Calu3 (cell line): ENCODE measurements around the gene ELOB. TPM values are rescaled to one million over a fixed set of nuclear protein-coding genes. Genes with fewer than 3 reads are reported as not detected.
A peak's percentile ranks its signal among the peaks of the same experiment; 100 is the strongest.

Experiments
- BruUV-seq: library from RNA; stranded (reverse); fragments of 400-500 nt; replicated peaks from 2 replicates; lab custom pipeline; 2021; lab: Mats Ljungman, UMichigan
- CTCF ChIA-PET: fragments of 300-600 bp; sonication (Branson Sonifier 250); formaldehyde crosslinking; loops from one replicate; lab custom pipeline; 2022; ENCODE audit warnings: antibody characterized with exemption; lab: Charles Lee
- DNase-seq: peaks from one replicate; pipeline ENCODE4 v3.0.0; 2022
- H3K27ac Mint-ChIP-seq: one replicate; pipeline ENCODE4 v1.8.0; 2022; ENCODE audit warnings: mixed read lengths; ENCODE audit not compliant: unreplicated experiment
- H3K27me3 Mint-ChIP-seq: one replicate; pipeline ENCODE4 v1.8.0; 2022; ENCODE audit warnings: mixed read lengths; ENCODE audit not compliant: unreplicated experiment
- H3K36me3 Mint-ChIP-seq: one replicate; pipeline ENCODE4 v1.8.0; 2022; ENCODE audit warnings: mild to moderate bottlenecking, moderate library complexity, mixed read lengths; ENCODE audit not compliant: insufficient read depth, unreplicated experiment
- H3K4me1 Mint-ChIP-seq: one replicate; pipeline ENCODE4 v1.8.0; 2022; ENCODE audit warnings: mild to moderate bottlenecking, low read depth, mixed read lengths; ENCODE audit not compliant: unreplicated experiment
- H3K4me3 Mint-ChIP-seq: one replicate; pipeline ENCODE4 v1.8.0; 2022; ENCODE audit warnings: mild to moderate bottlenecking, low read depth, moderate library complexity, mixed read lengths; ENCODE audit not compliant: unreplicated experiment
- H3K9me3 Mint-ChIP-seq: one replicate; pipeline ENCODE4 v1.8.0; 2022; ENCODE audit warnings: low read depth, mixed read lengths; ENCODE audit not compliant: unreplicated experiment
- intact Hi-C: fragments of 100-400 bp; cut with micrococcal nuclease; formaldehyde crosslinking; loops from one replicate; pipeline ENCODE4 v1.10.0; 2022; ENCODE audit not compliant: unreplicated experiment
- total RNA-seq: library from RNA; stranded (reverse); gene quantifications from 2 replicates; pipeline ENCODE4 v1.2.3, GENCODE V29; 2022
- TF ChIP-seq, protein P1 (sequence below): fragments of 200-600 bp; IDR thresholded peaks from one replicate; pipeline ENCODE4 v1.8.0; 2022; ENCODE audit warnings: antibody characterized with exemption; ENCODE audit not compliant: unreplicated experiment

ELOB gene
- total RNA-seq, 1 experiment from 2014 or later, result 269 TPM

DNA sequence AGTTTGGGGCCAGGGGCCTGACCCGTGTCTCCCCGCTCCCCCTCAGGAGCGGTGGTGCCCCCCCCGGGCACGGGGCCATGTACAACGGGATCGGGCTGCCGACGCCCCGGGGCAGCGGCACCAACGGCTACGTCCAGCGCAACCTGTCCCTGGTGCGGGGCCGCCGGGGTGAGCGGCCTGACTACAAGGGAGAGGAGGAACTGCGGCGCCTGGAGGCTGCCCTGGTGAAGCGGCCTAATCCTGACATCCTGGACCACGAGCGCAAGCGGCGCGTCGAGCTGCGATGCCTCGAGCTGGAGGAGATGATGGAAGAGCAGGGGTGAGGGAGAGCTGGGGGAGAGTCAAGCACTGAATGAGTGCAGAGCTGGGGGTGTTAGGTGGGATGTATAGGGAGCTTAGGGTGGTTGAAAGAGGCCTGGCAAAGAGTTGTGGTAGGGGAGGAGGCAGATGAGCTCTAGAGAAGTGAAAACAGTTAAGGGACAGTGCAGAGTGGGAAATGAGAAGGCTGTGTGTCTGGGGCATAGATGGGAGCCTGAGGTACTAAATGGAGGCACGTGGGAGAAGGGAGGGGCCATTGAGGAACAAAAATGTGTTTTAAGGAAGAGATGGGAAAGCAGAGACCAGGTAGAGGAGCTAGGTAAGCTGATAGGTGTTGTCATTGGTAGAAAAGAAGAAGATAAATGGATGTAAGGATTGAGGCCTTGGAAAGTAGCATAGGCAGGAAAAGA, 20.6 kb downstream of the ELOB start:
- Mint-ChIP-seq H3K4me3 (peak overlapping the region; percentile 90), H3K36me3 (peaks cover 100% of the 10 kb centered on the region), H3K4me1 (peaks cover 55% of the 10 kb centered on the region), H3K9me3 (peaks cover 3% of the 10 kb centered on the region), H3K27me3 (no peaks in the 10 kb centered on the region), H3K27ac (peak overlapping the region; percentile 24)
- intact Hi-C loops, result no loop called here
- no TSS peak for BruUV-seq
- CTCF ChIA-PET, result no interaction called here
- DNase-seq, result no peak
- TF ChIP-seq, protein P1, sequence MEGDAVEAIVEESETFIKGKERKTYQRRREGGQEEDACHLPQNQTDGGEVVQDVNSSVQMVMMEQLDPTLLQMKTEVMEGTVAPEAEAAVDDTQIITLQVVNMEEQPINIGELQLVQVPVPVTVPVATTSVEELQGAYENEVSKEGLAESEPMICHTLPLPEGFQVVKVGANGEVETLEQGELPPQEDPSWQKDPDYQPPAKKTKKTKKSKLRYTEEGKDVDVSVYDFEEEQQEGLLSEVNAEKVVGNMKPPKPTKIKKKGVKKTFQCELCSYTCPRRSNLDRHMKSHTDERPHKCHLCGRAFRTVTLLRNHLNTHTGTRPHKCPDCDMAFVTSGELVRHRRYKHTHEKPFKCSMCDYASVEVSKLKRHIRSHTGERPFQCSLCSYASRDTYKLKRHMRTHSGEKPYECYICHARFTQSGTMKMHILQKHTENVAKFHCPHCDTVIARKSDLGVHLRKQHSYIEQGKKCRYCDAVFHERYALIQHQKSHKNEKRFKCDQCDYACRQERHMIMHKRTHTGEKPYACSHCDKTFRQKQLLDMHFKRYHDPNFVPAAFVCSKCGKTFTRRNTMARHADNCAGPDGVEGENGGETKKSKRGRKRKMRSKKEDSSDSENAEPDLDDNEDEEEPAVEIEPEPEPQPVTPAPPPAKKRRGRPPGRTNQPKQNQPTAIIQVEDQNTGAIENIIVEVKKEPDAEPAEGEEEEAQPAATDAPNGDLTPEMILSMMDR, result no peak

DNA sequence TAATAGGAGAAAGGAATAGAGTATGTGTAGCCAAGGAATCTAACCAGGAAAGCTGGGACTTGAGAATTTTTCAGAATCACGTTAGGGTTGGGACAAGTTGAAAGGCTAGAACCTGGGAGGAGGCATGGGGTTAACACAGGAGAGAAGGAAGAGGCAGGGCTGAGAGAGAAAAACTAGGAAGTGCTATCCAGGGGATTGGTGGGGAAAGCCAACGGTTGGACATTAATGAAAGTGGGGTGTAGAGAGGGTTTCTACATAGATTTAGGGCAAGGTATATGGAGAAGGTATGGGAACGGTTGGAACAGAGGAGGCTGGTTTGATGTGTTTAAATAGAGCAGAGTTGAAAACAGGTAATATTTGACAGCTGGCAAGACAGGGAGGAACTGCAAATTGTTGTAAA, 21.9 kb downstream of the ELOB start:
- CTCF ChIA-PET, result interaction anchor here (0.6 kb wide), 1 partner anchor 102 kb away, joined by 6 read pairs; no protein-coding TSS in a partner anchor
- intact Hi-C loops, result no loop called here
- Mint-ChIP-seq H3K4me3 (peak overlapping the region; percentile 90), H3K36me3 (peaks cover 93% of the 10 kb centered on the region), H3K9me3 (peaks cover 3% of the 10 kb centered on the region), H3K27ac (peak overlapping the region; percentile 96), H3K27me3 (no peaks in the 10 kb centered on the region), H3K4me1 (peaks cover 53% of the 10 kb centered on the region)
- DNase-seq, result no peak
- TF ChIP-seq, protein P1, result no peak
- BruUV-seq, result no TSS peak

DNA sequence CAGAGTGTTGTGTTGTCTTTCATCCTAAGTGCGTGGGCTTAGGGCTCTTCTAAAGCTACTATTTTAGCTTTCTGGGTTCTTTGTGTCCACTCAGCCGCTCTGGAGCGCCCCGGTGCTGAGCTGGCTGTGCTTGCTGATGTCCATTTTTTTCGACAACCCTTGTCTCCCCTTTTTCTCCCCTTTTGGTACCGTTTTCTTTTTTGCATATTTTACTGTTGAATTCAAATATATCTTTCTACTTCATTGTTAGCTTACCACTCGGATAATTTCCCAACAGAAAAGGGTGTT, 23.4 kb downstream of the ELOB start:
- Mint-ChIP-seq H3K4me3 (peak overlapping the region; percentile 90), H3K36me3 (peaks cover 78% of the 10 kb centered on the region), H3K4me1 (peaks cover 43% of the 10 kb centered on the region), H3K27me3 (no peaks in the 10 kb centered on the region), H3K9me3 (peaks cover 3% of the 10 kb centered on the region), H3K27ac (peak overlapping the region; percentile 96)
- BruUV-seq, result no TSS peak
- TF ChIP-seq, protein P1, result no peak
- CTCF ChIA-PET, result interaction anchor here (0.9 kb wide), 1 partner anchor 22 kb away, joined by 3 read pairs; no protein-coding TSS in a partner anchor
- intact Hi-C loops, result no loop called here
- no peak for DNase-seq

DNA sequence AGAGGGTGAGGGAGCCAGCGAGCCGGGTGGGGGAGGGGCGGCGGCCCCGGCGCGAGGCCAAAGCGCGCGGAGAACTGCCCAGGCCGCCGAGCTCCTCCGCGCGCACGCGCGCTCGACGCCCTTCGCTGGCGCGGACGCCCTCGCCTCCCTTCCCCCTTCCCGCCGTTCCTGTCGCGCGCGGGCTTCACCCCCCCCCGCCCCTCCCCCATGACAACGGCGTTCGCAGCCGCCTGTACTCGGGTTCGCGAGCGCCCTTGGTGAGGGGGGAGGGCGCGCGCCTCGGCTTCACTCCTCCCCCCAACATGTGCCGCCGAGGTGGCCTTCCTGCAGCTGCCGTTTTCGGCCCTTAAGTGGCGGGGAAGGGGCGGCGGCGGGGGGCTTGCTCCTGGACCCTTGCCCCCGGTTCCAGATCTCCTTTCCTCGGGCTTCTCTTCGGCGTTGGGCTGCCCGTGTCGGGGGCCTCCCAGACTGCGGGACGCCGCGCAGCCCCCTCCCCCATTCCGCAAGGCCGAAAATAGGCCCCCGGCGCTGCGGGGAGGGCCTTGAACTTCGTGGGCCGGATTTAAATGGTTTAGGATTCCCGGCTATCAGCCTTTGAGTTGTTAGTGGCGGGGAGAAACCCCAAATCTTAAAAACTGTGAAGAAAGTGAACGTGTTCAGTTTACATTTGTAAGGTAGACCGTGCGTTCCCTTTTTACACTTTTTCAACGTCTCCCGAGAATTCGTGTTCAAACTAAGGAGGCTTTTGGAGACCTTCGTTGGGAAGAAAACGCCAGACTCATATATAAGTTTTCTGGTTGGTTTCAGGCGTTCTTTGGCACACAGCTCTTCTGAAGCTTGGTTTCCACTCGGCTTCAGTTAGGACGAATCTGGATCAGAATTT, 24.0 kb downstream of the ELOB start:
- peaks cover 3% of the 10 kb centered on the region for H3K9me3 Mint-ChIP-seq
- peak overlapping the region; percentile 90 for H3K4me3 Mint-ChIP-seq
- no TSS peak for BruUV-seq
- CTCF ChIA-PET, result interaction anchor here (0.6 to 0.9 kb wide), 8 partner anchors 23 to 882 kb away, joined by 3 to 5 read pairs (median 4); partner anchors contain the start of gene PRSS22
- H3K27me3 Mint-ChIP-seq, result no peaks in the 10 kb centered on the region
- H3K27ac Mint-ChIP-seq, result peak overlapping the region; percentile 96
- intact Hi-C loops, result no loop called here
- H3K4me1 Mint-ChIP-seq, result peaks cover 39% of the 10 kb centered on the region
- H3K36me3 Mint-ChIP-seq, result peaks cover 74% of the 10 kb centered on the region
- TF ChIP-seq, protein P1, result no peak
- DNase-seq, result peak; percentile 93
